GM13977 (cell line): ENCODE results near the gene SSUH2.

Experiments used
- DNase-seq: peaks from one replicate; pipeline ENCODE4 v3.0.0; 2012; ENCODE audit warnings: low spot score
- in situ Hi-C: fragments of 300-500 bp; cut with MboI; formaldehyde crosslinking; loops from one replicate; pipeline ENCODE4 v1.12.0; 2022; ENCODE audit warnings: low sequenced_read_pairs, low pct_unique_long_range_greater_than_20kb, mixed read lengths, inconsistent platforms; ENCODE audit not compliant: unreplicated experiment
- TF ChIP-seq, protein P1 (sequence below): IDR thresholded peaks from 2 replicates; pipeline ENCODE4 v1.5.1; 2012; ENCODE audit warnings: mild to moderate bottlenecking, control low read depth; ENCODE audit not compliant: insufficient read depth; ENCODE audit errors: extremely low read depth, missing control alignments

SSUH2 gene

DNA sequence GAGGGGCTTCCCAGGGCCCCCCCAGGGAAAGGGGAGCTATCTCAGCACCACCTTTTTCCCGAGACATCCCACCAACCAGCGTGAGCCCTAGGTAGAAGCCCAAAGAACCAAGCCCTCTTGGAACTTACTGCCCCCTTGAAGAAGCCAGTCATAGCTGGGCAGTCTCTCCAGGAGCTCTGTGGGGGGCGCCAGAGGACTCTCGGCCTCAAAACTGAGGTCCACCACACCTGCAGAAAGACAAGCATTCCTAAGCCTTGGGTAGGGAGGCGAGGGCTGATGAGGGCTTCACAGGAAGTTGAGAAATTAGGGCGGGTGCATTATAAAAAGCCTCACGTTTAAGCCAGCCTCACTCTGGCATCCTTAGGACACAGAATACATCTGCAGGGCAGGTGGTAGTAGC, 9.0 kb downstream of the SSUH2 start:
- no peak for DNase-seq
- in situ Hi-C loops = no loop called here
- TF ChIP-seq, protein P1, sequence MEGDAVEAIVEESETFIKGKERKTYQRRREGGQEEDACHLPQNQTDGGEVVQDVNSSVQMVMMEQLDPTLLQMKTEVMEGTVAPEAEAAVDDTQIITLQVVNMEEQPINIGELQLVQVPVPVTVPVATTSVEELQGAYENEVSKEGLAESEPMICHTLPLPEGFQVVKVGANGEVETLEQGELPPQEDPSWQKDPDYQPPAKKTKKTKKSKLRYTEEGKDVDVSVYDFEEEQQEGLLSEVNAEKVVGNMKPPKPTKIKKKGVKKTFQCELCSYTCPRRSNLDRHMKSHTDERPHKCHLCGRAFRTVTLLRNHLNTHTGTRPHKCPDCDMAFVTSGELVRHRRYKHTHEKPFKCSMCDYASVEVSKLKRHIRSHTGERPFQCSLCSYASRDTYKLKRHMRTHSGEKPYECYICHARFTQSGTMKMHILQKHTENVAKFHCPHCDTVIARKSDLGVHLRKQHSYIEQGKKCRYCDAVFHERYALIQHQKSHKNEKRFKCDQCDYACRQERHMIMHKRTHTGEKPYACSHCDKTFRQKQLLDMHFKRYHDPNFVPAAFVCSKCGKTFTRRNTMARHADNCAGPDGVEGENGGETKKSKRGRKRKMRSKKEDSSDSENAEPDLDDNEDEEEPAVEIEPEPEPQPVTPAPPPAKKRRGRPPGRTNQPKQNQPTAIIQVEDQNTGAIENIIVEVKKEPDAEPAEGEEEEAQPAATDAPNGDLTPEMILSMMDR = peak; percentile 15

DNA sequence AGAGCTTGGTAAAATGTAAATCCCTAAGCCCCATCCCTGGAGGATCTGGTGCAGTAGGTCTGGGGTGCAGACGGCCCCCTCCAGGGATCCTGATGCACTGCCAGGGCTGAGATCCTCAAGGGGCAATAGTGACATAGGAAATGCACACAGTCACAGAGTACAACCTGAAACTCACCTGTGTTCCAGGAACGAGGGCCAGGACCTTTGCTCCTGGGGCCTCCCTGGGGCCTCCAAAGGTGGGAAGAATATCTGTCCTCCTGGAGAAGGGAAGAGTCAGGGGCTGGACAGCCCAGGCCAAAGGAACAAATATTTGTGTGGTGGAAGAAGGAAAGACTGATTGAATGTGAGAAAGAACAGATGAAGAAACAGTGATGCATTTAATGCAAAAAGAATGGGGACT, 9.5 kb downstream of the SSUH2 start:
- DNase-seq = no peak
- in situ Hi-C loops = no loop called here
- TF ChIP-seq, protein P1 = no peak

GRCh38 chr3:8632402-8633237, 12.0 kb downstream of the SSUH2 start:
- DNase-seq = no peak
- in situ Hi-C loops = no loop called here
- TF ChIP-seq, protein P1 = no peak

GRCh38 chr3:8631661-8632060, 12.9 kb downstream of the SSUH2 start:
- DNase-seq = no peak
- TF ChIP-seq, protein P1 = no peak
- in situ Hi-C loops = no loop called here

GRCh38 chr3:8629151-8630021, 15.2 kb downstream of the SSUH2 start:
- no peak for DNase-seq
- in situ Hi-C loops = no loop called here
- TF ChIP-seq, protein P1 = no peak

DNA sequence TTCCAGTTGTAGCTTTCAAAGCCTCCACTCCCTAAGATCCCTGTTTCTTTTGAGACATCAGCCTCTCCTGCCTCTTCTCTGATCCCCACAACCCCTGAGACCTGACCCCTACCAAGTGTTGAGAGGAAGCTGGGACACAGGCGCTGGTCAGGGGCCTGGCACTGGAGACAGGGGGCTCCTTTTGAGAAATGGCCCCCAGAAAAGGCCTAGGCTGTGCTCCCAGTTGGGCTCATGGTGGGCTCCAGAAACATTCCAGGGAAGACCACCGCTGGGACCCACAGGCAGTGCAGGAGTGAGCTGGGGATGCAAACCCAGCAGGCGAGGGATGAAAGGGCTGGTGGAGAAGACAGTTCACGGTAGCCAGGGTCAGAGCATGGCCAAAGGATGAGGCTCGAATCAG, 16.6 kb downstream of the SSUH2 start:
- no peak for DNase-seq
- in situ Hi-C loops = no loop called here
- TF ChIP-seq, protein P1 = no peak
